Glomerular visceral epithelial cell (primary cell): ENCODE measurements around the gene SH3RF3.
A peak's percentile ranks its signal among the peaks of the same experiment; 100 is the strongest.

Experiments
- DNase-seq: peaks from one replicate; pipeline ENCODE4 v3.0.0-alpha.2; 2016; ENCODE audit errors: extremely low spot score

Gene SH3RF3

GRCh38 chr2:109332880-109333279 is 203.9 kb downstream of the SH3RF3 start:
- DNase-seq: no peak

- peak; percentile 9 for DNase-seq
These were observed 204.6 kb downstream of the SH3RF3 start for GRCh38 chr2:109333414-109334210.

GRCh38 chr2:109335631-109336176 is 206.7 kb downstream of the SH3RF3 start:
- DNase-seq: peak; percentile 40

- DNase-seq: no peak
These were observed 207.3 kb downstream of the SH3RF3 start for GRCh38 chr2:109336296-109336695.

GRCh38 chr2:109337221-109337620 is 208.2 kb downstream of the SH3RF3 start:
- DNase-seq: no peak

- no peak for DNase-seq
These were observed 210.5 kb downstream of the SH3RF3 start for GRCh38 chr2:109339519-109339966.

- no peak for DNase-seq
These were observed 211.4 kb downstream of the SH3RF3 start for GRCh38 chr2:109340381-109340780.

- no peak for DNase-seq
These were observed 212.6 kb downstream of the SH3RF3 start for GRCh38 chr2:109341355-109342255.

GRCh38 chr2:109342256-109342850 is 213.3 kb downstream of the SH3RF3 start:
- DNase-seq: no peak

GRCh38 chr2:109342930-109343329 is 213.9 kb downstream of the SH3RF3 start:
- no peak for DNase-seq

- DNase-seq: no peak
These were observed 214.5 kb downstream of the SH3RF3 start for GRCh38 chr2:109343460-109343859.

- DNase-seq: no peak
These were observed 215.3 kb downstream of the SH3RF3 start for GRCh38 chr2:109344270-109344805.

- DNase-seq: no peak
These were observed 216.1 kb downstream of the SH3RF3 start for GRCh38 chr2:109345091-109345490.

- no peak for DNase-seq
These were observed 216.9 kb downstream of the SH3RF3 start for GRCh38 chr2:109345653-109346480.

GRCh38 chr2:109346601-109347228 is 217.7 kb downstream of the SH3RF3 start:
- no peak for DNase-seq

- no peak for DNase-seq
These were observed 218.6 kb downstream of the SH3RF3 start for GRCh38 chr2:109347626-109348025.

- DNase-seq: no peak
These were observed 219.2 kb downstream of the SH3RF3 start for GRCh38 chr2:109348190-109348589.

- no peak for DNase-seq
These were observed 219.9 kb downstream of the SH3RF3 start for GRCh38 chr2:109348671-109349502.
